Breast epithelium (tissue), 4 donors: ENCODE data around the gene CIB2. TPM values are rescaled to one million over a fixed set of nuclear protein-coding genes. Genes with fewer than 3 reads are reported as not detected.

Experiments
- DNase-seq, 2 donors: peaks; one replicate each; pipeline ENCODE4 v3.0.0-alpha.2; 2019; ENCODE audit warnings: low spot score in 2 of 2
- H3K27ac ChIP-seq, 2 donors: fragments of 200-600 bp; sonication (generic) in 1 of 2; one replicate each; pipeline ENCODE4 v1.5.1; 2016 to 2019; ENCODE audit warnings: mild to moderate bottlenecking in 1 of 2
- H3K27me3 ChIP-seq, 2 donors: fragments of 200-600 bp; sonication (generic) in 1 of 2; one replicate each; pipeline versions ENCODE4 v1.5.1 to v1.6.0; 2017 to 2019; ENCODE audit warnings: control low read depth in 1 of 2, mild to moderate bottlenecking in 1 of 2
- H3K36me3 ChIP-seq: fragments of 200-600 bp; one replicate; pipeline ENCODE4 v1.5.1; 2019
- H3K4me1 ChIP-seq, 2 donors: fragments of 200-600 bp; sonication (generic); one replicate each; pipeline ENCODE4 v1.5.1; 2016 to 2019; ENCODE audit warnings: control low read depth in 1 of 2
- H3K4me3 ChIP-seq, 3 donors: fragments of 200-600 bp; sonication (generic); 1 replicate in 2 of 3; 2 replicates in 1 of 3; pipeline ENCODE4 v1.5.1; 2016 to 2019; ENCODE audit warnings: mild to moderate bottlenecking in 3 of 3, moderate library complexity in 2 of 3
- H3K9me3 ChIP-seq, 2 donors: fragments of 200-600 bp; sonication (generic) in 1 of 2; one replicate each; pipeline ENCODE4 v1.5.1; 2016 to 2019; ENCODE audit warnings: control low read depth in 1 of 2
- POLR2A ChIP-seq: fragments of 450-650 bp; IDR thresholded peaks from one replicate; pipeline ENCODE4 v1.6.1; 2016; ENCODE audit warnings: antibody characterized with exemption, mild to moderate bottlenecking, moderate library complexity
- POLR2AphosphoS5 ChIP-seq, 3 donors: sonication (generic); formaldehyde crosslinking; IDR thresholded peaks; one replicate each; pipeline ENCODE4 v1.6.1; 2017; ENCODE audit warnings: antibody characterized with exemption in 3 of 3
- intact Hi-C: fragments of 100-400 bp; cut with DNase I; formaldehyde crosslinking; loops from one replicate; pipeline ENCODE4 v1.15.1; 2023; ENCODE audit warnings: low total_unique reads
- total RNA-seq, 3 donors: library from RNA; depleted of rRNA; stranded (reverse); fragments of >200 nt; gene quantifications; one replicate each; pipeline ENCODE4 v1.1.0, GENCODE V29; 2016
- TF ChIP-seq, protein P1 (sequence below), 3 donors: fragments of 450-650 bp; IDR thresholded peaks; one replicate each; pipeline ENCODE4 v1.5.1; 2016 to 2017; ENCODE audit warnings: antibody characterized with exemption in 3 of 3, mild to moderate bottlenecking in 3 of 3, moderate library complexity in 3 of 3

The CIB2 gene
- total RNA-seq, 3 donors from 2014 or later, result 2.9 to 5.8 (median 4.9) TPM

DNA sequence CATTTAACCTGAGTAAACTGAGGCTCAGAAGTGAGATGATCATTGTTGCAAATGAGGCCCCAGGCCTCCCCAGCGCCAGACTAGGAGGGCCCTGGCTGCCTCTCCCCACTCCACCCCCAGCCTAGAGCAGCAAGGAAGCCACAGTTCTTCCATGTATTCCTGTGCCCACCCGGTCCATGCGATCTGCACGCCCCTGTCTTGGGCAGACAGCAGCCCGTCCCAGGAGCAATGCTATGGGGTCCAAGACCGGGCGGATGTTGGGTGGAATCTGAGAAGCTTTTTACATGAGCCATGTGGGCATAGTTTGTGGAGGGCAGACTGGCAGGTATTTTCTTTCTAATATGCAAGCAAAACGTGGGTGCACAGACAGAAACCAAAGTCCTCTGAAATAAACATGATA, 23.8 kb downstream of the CIB2 start:
- no peaks in the 10 kb centered on the region for H3K9me3 ChIP-seq
- H3K27me3 ChIP-seq, result no peaks in the 10 kb centered on the region
- TF ChIP-seq POLR2A (no peak), POLR2AphosphoS5 (IDR thresholded peaks at IDR 0.05) (no peak)
- H3K4me1 ChIP-seq, result no peaks in the 10 kb centered on the region
- no peaks in the 10 kb centered on the region for H3K36me3 ChIP-seq
- H3K4me3 ChIP-seq, result no peak overlapping the region
- no peak overlapping the region for H3K27ac ChIP-seq
- intact Hi-C loops, result loop anchor here (5.0 kb wide), 1 partner anchor 140 kb away; no protein-coding TSS in a partner anchor
- DNase-seq, result no peak

DNA sequence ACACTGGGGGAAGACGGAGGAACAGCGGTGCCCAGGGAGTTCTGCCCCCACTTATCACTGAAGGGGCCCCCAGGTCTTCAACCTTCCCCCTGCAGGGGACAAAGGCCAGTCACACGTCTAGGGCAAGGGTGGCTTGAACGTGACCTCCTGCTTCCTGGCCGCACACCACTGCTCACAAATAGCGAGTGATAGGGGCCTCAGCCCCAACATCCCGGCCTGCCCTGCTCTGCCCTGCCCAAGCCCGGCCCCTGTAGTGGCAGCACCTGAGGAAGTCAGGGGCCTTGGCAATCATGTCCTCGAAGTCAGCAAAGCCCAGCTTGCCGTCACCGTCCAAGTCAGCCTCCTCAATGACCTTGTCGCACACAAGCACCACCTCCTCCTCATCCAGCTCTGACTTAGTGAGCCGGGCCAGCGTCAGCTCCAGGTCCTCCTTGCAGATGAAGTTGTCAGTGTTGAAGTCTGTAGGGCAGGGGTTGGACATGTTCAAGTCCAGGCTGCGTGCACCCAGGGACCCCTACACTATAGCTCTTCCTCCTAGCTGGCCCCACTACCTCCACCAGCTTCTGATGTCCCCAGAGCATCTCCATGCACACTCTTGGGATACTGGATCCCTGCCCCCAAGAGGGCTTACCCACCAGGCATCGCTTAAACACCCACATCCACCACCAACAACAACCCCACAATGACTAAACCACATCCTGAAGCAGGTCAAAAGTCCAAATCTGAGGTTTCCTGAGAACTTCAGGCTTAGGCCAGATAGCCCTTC, 25.6 kb downstream of the CIB2 start:
- Histone ChIP-seq H3K4me1 (no peaks in the 10 kb centered on the region), H3K27me3 (no peaks in the 10 kb centered on the region), H3K9me3 (no peaks in the 10 kb centered on the region), H3K4me3 (no peak overlapping the region), H3K36me3 (no peaks in the 10 kb centered on the region), H3K27ac (no peak overlapping the region)
- no peak for DNase-seq
- no peak for TF ChIP-seq POLR2A
- TF ChIP-seq, protein P1, sequence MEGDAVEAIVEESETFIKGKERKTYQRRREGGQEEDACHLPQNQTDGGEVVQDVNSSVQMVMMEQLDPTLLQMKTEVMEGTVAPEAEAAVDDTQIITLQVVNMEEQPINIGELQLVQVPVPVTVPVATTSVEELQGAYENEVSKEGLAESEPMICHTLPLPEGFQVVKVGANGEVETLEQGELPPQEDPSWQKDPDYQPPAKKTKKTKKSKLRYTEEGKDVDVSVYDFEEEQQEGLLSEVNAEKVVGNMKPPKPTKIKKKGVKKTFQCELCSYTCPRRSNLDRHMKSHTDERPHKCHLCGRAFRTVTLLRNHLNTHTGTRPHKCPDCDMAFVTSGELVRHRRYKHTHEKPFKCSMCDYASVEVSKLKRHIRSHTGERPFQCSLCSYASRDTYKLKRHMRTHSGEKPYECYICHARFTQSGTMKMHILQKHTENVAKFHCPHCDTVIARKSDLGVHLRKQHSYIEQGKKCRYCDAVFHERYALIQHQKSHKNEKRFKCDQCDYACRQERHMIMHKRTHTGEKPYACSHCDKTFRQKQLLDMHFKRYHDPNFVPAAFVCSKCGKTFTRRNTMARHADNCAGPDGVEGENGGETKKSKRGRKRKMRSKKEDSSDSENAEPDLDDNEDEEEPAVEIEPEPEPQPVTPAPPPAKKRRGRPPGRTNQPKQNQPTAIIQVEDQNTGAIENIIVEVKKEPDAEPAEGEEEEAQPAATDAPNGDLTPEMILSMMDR (IDR thresholded peaks at IDR 0.05), result no peak
- TF ChIP-seq POLR2AphosphoS5 (IDR thresholded peaks at IDR 0.05), result no peak
- intact Hi-C loops, result loop anchor here (5.0 kb wide), 1 partner anchor 138 kb away; no protein-coding TSS in a partner anchor

DNA sequence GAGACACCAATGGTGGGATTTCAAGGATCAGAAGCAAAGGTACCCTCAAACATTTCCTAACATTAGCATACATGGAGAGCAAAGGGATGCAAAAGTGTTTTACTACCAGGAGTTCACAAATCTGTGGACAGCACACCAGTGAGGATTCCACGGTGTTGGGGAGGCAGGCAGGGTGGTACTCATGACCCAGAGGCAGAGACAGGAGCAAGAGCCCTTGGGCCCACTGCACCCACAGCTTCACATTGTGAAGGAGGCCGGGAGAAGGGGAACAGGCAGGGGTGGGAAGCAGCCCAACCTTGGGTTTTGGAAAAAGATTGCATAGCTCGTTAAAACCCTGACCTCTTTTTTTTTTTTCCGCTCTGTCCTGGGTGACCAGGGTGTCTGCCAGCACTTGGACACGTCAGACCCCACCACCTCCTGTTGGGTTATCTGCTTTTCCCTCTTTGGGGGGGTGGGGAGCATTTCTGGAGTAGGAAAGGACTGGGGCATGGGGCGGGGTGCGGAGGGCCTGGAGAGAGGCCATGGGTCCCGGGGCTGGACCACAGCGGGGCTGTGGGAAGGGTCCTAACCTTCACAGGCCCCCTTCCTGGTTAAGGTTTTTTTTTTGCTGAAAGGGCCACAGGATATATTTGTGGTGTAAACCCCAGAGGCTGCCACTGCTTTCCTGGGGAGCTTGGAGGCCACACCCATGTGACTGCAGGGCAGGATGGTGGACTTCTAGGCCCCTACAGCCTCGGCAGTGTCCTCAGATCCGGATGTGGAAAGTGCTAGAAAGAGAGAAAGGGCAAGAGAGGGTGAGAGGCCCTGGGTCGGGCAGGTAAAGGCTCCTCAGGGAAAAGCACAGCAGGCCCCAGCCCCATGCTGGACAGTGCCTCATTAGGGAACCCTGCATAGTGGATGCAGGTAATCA, 26.4 kb downstream of the CIB2 start:
- DNase-seq, result no peak
- intact Hi-C loops, result loop anchor here (5.0 kb wide), 1 partner anchor 138 kb away; no protein-coding TSS in a partner anchor
- Histone ChIP-seq H3K27ac (no peak overlapping the region), H3K4me3 (no peak overlapping the region), H3K9me3 (no peaks in the 10 kb centered on the region), H3K4me1 (no peaks in the 10 kb centered on the region), H3K36me3 (no peaks in the 10 kb centered on the region), H3K27me3 (no peaks in the 10 kb centered on the region)
- TF ChIP-seq, protein P1 (IDR thresholded peaks at IDR 0.05), result no peak
- TF ChIP-seq POLR2A (no peak), POLR2AphosphoS5 (IDR thresholded peaks at IDR 0.05) (no peak)

DNA sequence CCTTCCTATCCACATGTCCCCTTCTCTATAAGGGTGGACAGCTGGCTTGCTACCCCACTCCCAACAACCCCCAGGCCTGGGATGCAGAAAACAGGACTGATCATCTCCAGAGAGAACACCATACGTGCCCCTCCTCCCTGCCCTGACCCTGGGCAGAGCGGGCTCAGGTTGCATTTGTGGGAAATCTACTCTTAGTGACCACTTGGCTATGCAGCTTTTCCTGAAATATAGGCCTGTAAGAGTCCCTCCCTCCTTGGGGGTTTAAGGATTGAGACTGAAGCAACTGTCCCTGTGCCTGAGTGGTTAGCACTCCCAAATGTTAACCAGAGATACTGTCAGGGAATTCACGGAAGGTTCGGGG, 27.1 kb downstream of the CIB2 start:
- intact Hi-C loops, result no loop called here
- no peaks in the 10 kb centered on the region for H3K36me3 ChIP-seq

DNA sequence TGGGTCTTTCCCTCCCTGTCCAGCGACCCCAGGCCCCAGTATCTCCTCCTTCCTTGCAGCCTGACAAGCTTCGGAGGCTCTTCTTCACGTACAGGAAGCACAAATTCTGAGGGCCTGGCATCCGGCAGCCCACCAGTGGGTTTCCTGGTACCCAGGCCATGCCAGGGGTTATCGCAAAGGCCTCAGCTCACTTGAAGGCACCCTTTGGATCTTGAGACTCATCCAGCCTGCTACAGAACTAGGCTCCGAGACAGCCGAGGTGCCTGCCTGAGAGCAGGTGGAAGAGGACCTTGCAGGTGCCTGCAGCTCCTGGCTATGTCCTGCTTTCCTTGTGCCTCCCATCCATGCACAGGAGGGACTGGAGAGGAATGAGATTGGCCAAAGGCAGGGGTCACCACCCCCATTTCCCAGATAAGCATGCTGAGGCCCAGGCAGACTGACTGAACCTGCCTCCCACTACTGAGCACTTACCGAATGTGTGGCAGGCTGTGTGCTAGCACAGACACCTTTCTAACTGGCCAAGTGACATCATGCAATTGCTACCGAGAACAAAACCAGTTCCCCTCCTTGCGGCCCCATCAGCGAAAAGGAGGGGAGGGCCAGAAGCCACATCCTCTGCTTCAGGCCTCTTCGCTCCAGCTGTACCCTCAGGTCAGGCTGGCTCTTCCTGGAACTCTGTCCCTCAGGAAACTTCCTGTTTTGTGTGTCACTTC, 27.7 kb downstream of the CIB2 start:
- H3K27me3 ChIP-seq, result no peaks in the 10 kb centered on the region
- no peak overlapping the region for H3K27ac ChIP-seq
- no peaks in the 10 kb centered on the region for H3K36me3 ChIP-seq
- no peak for DNase-seq
- H3K4me1 ChIP-seq, result no peaks in the 10 kb centered on the region
- TF ChIP-seq POLR2A (no peak), POLR2AphosphoS5 (IDR thresholded peaks at IDR 0.05) (no peak)
- TF ChIP-seq, protein P1 (IDR thresholded peaks at IDR 0.05), result no peak
- no peak overlapping the region for H3K4me3 ChIP-seq
- no peaks in the 10 kb centered on the region for H3K9me3 ChIP-seq
- intact Hi-C loops, result no loop called here

More for the DNA sequence above, 27.1 kb downstream of the CIB2 start:
- TF ChIP-seq, protein P1 (IDR thresholded peaks at IDR 0.05), result no peak
- TF ChIP-seq POLR2AphosphoS5 (IDR thresholded peaks at IDR 0.05) (no peak), POLR2A (no peak)
- Histone ChIP-seq H3K4me1 (no peaks in the 10 kb centered on the region), H3K27me3 (no peaks in the 10 kb centered on the region), H3K9me3 (no peaks in the 10 kb centered on the region), H3K4me3 (no peak overlapping the region), H3K27ac (no peak overlapping the region)
- DNase-seq, result no peak
